Ishikawa (cell line): ENCODE data around the gene SSH2.

ENCODE experiments used
- CEBPB ChIP-seq: IDR thresholded peaks from 2 replicates; pipeline ENCODE4 v1.6.1; 2012
- CREB1 ChIP-seq: IDR thresholded peaks from 2 replicates; pipeline ENCODE4 v1.6.1; 2012; ENCODE audit warnings: low read depth
- EGR1 ChIP-seq: IDR thresholded peaks from 2 replicates; pipeline ENCODE4 v1.6.1; 2012
- EP300 ChIP-seq: IDR thresholded peaks from 2 replicates; pipeline ENCODE4 v1.6.1; 2012; ENCODE audit warnings: borderline replicate concordance
- FOXM1 ChIP-seq: IDR thresholded peaks from 2 replicates; pipeline ENCODE4 v1.6.1; 2012; ENCODE audit warnings: low read depth, borderline replicate concordance
- MAX ChIP-seq: IDR thresholded peaks from 2 replicates; pipeline ENCODE4 v1.6.1; 2012
- NFIC ChIP-seq: IDR thresholded peaks from 2 replicates; pipeline ENCODE4 v1.6.1; 2012
- RAD21 ChIP-seq: IDR thresholded peaks from 2 replicates; pipeline ENCODE4 v1.6.1; 2012; ENCODE audit warnings: low read depth
- REST ChIP-seq: IDR thresholded peaks from 2 replicates; pipeline ENCODE4 v1.6.1; 2012; ENCODE audit warnings: low read depth, mild to moderate bottlenecking
- TAF1 ChIP-seq: IDR thresholded peaks from 2 replicates; pipeline ENCODE4 v1.6.1; 2012; ENCODE audit warnings: low read depth, mild to moderate bottlenecking
- TCF12 ChIP-seq: IDR thresholded peaks from 2 replicates; pipeline ENCODE4 v1.6.1; 2012; ENCODE audit warnings: low read depth
- TEAD4 ChIP-seq: IDR thresholded peaks from 2 replicates; pipeline ENCODE4 v1.6.1; 2012
- USF1 ChIP-seq: IDR thresholded peaks from 2 replicates; pipeline ENCODE4 v1.6.1; 2012
- YY1 ChIP-seq: IDR thresholded peaks from 2 replicates; pipeline ENCODE4 v1.6.1; 2012; ENCODE audit warnings: low read depth
- ZBTB7A ChIP-seq: IDR thresholded peaks from 2 replicates; pipeline ENCODE4 v1.6.1; 2012; ENCODE audit warnings: low read depth

SSH2 gene

GRCh38 chr17:29903471-29903870 lies 26.6 kb downstream of the SSH2 start:
- TF ChIP-seq ZBTB7A (no peak), CEBPB (no peak), FOXM1 (no peak), EGR1 (no peak)

GRCh38 chr17:29892201-29892600 lies 37.8 kb downstream of the SSH2 start:
- TF ChIP-seq REST (no peak), EGR1 (no peak), YY1 (no peak), USF1 (no peak), TCF12 (no peak), TEAD4 (no peak), CEBPB (no peak), RAD21 (no peak), FOXM1 (no peak), CREB1 (no peak), NFIC (no peak), EP300 (no peak), ZBTB7A (no peak), MAX (no peak)

GRCh38 chr17:29891131-29891530 lies 38.9 kb downstream of the SSH2 start:
- no peak for TF ChIP-seq USF1
- TF ChIP-seq FOXM1: no peak
- no peak for TF ChIP-seq NFIC
- TF ChIP-seq TCF12: no peak
- no peak for TF ChIP-seq CREB1
- TF ChIP-seq RAD21: no peak
- TF ChIP-seq TAF1: no peak

GRCh38 chr17:29885031-29885640 lies 44.9 kb downstream of the SSH2 start:
- no peak for TF ChIP-seq TCF12
- TF ChIP-seq MAX: no peak
- no peak for TF ChIP-seq RAD21
- no peak for TF ChIP-seq NFIC
- TF ChIP-seq TEAD4: no peak

GRCh38 chr17:29883497-29883896 lies 46.5 kb downstream of the SSH2 start:
- TF ChIP-seq REST (no peak), EP300 (no peak), YY1 (no peak), TCF12 (no peak), TEAD4 (no peak), USF1 (no peak), CREB1 (no peak), EGR1 (no peak), TAF1 (no peak), CEBPB (no peak), ZBTB7A (no peak), FOXM1 (no peak), MAX (no peak), RAD21 (no peak), NFIC (no peak)

- no peak for TF ChIP-seq TEAD4
- TF ChIP-seq MAX: no peak
- no peak for TF ChIP-seq YY1
- TF ChIP-seq TCF12: no peak
- no peak for TF ChIP-seq NFIC
- TF ChIP-seq USF1: no peak
- no peak for TF ChIP-seq TAF1
- TF ChIP-seq CEBPB: no peak
- TF ChIP-seq EGR1: no peak
- no peak for TF ChIP-seq FOXM1
- TF ChIP-seq RAD21: no peak
Measured at GRCh38 chr17:29881256-29881655, 48.8 kb downstream of the SSH2 start.
